Suprapubic skin (tissue), 4 donors: ENCODE results near the gene PIEZO1.

Source experiments
- CTCF ChIP-seq, 2 donors: fragments of 200-600 bp in 1 of 2; fragments of 450-650 bp in 1 of 2; sonication (generic) in 1 of 2; IDR thresholded peaks; one replicate each; pipeline ENCODE4 v1.5.1; 2016 to 2019; ENCODE audit warnings: antibody characterized with exemption in 2 of 2, mild to moderate bottlenecking in 1 of 2, moderate library complexity in 1 of 2
- POLR2A ChIP-seq, 2 donors: fragments of 450-650 bp; IDR thresholded peaks; one replicate each; pipeline ENCODE4 v1.6.1; 2017; ENCODE audit warnings: antibody characterized with exemption in 2 of 2, mild to moderate bottlenecking in 2 of 2, moderate library complexity in 2 of 2
- POLR2AphosphoS5 ChIP-seq, 3 donors: sonication (generic); formaldehyde crosslinking; IDR thresholded peaks; one replicate each; pipeline ENCODE4 v1.6.1; 2017; ENCODE audit warnings: antibody characterized with exemption in 3 of 3

GRCh38 chr16:88735616-88736015 is 49.4 kb downstream of the PIEZO1 start:
- TF ChIP-seq CTCF (IDR thresholded peaks at IDR 0.05) (no peak), POLR2A (IDR thresholded peaks at IDR 0.05) (no peak), POLR2AphosphoS5 (IDR thresholded peaks at IDR 0.05) (no peak)
